GM13977 (cell line): ENCODE results near the gene CTNND2.
"Not testable (repeated sequence)": the region's sequence is repeated elsewhere in the genome, so short reads cannot be mapped to it uniquely, and the experiment has no call there.

Source experiments
- DNase-seq: peaks from one replicate; pipeline ENCODE4 v3.0.0; 2012; ENCODE audit warnings: low spot score
- in situ Hi-C: fragments of 300-500 bp; cut with MboI; formaldehyde crosslinking; loops from one replicate; pipeline ENCODE4 v1.12.0; 2022; ENCODE audit warnings: low sequenced_read_pairs, low pct_unique_long_range_greater_than_20kb, mixed read lengths, inconsistent platforms; ENCODE audit not compliant: unreplicated experiment
- TF ChIP-seq, protein P1 (sequence below): IDR thresholded peaks from 2 replicates; pipeline ENCODE4 v1.5.1; 2012; ENCODE audit warnings: mild to moderate bottlenecking, control low read depth; ENCODE audit not compliant: insufficient read depth; ENCODE audit errors: extremely low read depth, missing control alignments

The CTNND2 gene

DNA sequence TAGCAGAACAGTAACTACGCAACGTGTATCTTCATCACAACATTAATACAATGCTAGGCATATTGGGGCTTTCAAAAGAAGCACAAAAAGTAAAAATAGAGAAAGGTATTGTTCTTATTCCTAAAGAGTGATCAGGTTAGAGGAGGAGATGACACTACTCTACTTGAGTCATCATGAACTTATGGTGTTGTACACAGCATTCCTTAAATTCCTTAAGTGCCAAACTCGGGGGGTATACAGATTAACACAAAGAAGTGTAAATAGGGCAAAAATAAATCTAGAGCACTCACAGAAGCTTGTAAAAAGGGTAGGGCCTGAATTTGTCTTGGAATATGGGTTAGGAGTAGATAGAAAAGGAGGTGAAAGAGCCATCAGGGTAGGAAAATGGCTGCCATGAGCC is 835.2 kb downstream of the CTNND2 start:
- TF ChIP-seq, protein P1, sequence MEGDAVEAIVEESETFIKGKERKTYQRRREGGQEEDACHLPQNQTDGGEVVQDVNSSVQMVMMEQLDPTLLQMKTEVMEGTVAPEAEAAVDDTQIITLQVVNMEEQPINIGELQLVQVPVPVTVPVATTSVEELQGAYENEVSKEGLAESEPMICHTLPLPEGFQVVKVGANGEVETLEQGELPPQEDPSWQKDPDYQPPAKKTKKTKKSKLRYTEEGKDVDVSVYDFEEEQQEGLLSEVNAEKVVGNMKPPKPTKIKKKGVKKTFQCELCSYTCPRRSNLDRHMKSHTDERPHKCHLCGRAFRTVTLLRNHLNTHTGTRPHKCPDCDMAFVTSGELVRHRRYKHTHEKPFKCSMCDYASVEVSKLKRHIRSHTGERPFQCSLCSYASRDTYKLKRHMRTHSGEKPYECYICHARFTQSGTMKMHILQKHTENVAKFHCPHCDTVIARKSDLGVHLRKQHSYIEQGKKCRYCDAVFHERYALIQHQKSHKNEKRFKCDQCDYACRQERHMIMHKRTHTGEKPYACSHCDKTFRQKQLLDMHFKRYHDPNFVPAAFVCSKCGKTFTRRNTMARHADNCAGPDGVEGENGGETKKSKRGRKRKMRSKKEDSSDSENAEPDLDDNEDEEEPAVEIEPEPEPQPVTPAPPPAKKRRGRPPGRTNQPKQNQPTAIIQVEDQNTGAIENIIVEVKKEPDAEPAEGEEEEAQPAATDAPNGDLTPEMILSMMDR, result no peak
- no peak for DNase-seq
- in situ Hi-C loops, result no loop called here

DNA sequence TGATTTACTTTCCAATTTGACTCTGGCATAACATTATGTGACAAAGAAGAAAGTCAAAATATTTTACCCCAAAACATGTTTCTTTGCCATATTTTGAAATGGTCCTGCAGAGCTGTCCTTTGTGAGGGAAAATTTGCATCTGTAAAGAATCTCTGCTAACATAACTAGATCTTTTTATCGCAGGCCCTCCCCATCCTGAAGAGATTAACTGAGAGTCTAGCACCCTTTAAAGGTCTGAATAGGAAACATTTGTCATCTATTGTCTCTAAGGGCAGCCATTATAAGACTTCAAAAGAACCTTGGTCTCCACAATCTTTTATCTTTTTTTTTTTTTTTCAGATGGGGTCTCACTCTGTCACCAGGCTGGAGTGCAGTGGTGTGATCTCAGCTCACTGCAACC is 838.5 kb downstream of the CTNND2 start:
- DNase-seq, in situ Hi-C loops: not testable (repeated sequence)

DNA sequence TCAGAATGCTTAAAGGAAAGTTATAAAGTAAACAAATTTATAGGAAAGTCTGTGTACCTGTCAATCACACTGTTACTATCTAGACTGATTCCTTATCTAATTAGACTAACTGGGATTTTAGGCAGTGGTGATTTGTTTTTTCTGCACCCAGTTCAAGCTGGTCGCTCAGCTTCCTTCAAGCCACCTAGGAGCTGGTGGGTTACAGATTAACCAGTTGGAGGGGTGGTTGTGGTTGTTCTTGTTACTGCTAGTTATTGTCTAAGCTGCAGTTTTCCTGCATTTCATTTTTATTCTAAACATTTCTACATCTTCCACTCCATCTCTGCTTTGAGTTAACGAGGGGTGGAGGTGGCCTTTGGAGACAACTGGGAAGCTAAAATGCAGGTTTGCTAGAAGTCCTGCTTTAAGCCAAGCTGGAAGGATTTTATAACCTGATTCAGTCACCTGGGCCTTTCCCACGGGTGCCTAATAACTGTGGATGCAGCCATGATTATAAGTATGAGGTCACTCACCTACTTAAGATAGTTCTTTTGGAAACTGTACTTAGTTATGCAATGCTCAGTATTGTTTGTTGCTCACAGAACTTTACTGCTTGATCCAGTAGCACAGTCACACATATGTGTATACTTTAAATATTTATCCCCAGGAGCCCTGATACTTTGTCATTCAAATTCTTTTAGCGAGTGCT is 839.3 kb downstream of the CTNND2 start:
- in situ Hi-C loops, result no loop called here
- TF ChIP-seq, protein P1, result no peak
- DNase-seq, result no peak

GRCh38 chr5:11062397-11062796 is 841.8 kb downstream of the CTNND2 start:
- no peak for DNase-seq
- in situ Hi-C loops, result no loop called here
- TF ChIP-seq, protein P1, result no peak

- no peak for DNase-seq
- TF ChIP-seq, protein P1, result no peak
- in situ Hi-C loops, result no loop called here
Measured at GRCh38 chr5:11056560-11056959, 847.7 kb downstream of the CTNND2 start.

DNA sequence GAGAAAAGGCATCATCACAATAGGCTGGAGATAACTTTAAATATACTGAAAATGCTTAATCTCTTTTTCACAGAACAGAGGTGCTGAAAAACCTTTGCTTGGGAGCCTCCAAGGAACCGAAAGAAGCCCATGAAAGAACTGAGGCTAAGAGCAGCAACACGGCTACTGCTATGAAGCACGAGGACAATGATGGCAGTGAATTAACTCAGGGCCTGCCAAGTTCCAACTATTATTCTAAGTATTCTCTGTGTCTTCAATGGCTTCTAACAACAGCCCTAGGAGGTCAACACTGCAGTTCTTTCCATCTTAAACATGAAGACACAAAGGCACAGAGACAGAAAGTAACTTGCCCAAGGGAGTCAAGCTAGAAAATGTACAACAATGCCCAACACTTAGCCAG is 850.2 kb downstream of the CTNND2 start:
- TF ChIP-seq, protein P1, result no peak

GRCh38 chr5:11052871-11053270 is 851.4 kb downstream of the CTNND2 start:
- in situ Hi-C loops, result no loop called here
- TF ChIP-seq, protein P1, result no peak
- no peak for DNase-seq

More for the DNA sequence above, 850.2 kb downstream of the CTNND2 start:
- DNase-seq, result no peak
- in situ Hi-C loops, result no loop called here
